ENCODE results near the gene PALM.

DNA sequence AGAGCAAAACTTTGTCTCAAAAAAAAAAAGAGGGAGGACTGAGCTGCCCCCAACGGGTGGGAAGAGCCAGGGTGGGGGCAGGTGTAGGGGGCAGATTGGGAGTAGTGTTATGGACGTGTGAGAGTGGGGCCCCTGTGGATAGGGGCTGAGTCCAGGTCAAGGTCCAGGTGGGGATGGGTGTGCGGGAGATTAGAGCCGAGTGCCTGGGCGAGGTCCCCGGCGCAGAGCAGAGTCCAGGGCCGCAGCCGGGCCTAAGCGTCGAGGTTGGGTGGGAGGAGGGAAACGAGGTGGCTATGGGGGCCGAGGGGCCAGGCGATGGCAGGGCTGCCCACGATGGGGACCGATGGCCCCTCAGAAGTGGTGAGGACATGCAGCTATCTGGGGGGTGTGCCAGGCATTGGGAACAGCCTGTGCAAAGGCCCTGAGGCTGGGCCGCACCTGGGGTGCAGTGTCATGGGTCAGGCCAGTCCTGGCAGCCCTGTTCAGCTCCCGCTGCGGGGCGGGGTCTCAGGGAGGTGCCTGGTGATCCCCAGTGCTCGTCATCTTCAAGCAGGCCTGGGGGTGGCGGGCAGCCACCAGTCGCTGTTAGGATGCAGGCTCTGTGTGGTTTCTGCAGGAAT, 29.9 kb downstream of the PALM start:
- TF ChIP-seq, protein P1, sequence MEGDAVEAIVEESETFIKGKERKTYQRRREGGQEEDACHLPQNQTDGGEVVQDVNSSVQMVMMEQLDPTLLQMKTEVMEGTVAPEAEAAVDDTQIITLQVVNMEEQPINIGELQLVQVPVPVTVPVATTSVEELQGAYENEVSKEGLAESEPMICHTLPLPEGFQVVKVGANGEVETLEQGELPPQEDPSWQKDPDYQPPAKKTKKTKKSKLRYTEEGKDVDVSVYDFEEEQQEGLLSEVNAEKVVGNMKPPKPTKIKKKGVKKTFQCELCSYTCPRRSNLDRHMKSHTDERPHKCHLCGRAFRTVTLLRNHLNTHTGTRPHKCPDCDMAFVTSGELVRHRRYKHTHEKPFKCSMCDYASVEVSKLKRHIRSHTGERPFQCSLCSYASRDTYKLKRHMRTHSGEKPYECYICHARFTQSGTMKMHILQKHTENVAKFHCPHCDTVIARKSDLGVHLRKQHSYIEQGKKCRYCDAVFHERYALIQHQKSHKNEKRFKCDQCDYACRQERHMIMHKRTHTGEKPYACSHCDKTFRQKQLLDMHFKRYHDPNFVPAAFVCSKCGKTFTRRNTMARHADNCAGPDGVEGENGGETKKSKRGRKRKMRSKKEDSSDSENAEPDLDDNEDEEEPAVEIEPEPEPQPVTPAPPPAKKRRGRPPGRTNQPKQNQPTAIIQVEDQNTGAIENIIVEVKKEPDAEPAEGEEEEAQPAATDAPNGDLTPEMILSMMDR (IDR thresholded peaks at IDR 0.05 in 2 of 3, conservative IDR thresholded peaks at IDR 0.05 in 1 of 3; ENCODE audit: control insufficient read depth in 2 of 3, extremely low read depth in 1 of 3, insufficient read depth in 1 of 3, low read depth in 3 of 3, low read length in 3 of 3) = no peak
- TF ChIP-seq EP300 (IDR thresholded peaks at IDR 0.05; ENCODE audit: borderline replicate concordance in 1 of 2, control insufficient read depth in 1 of 2, low read depth in 2 of 2, low read length in 2 of 2) (no peak), EZH2 (IDR thresholded peaks at IDR 0.05; ENCODE audit: borderline replicate concordance, control insufficient read depth, low read depth, low read length) (no peak), CEBPB (IDR thresholded peaks at IDR 0.05; ENCODE audit: borderline replicate concordance in 1 of 2, low read depth in 2 of 2, low read length in 2 of 2) (no peak), SMAD1 (IDR thresholded peaks at IDR 0.05; ENCODE audit: low read depth, partially characterized antibody) (no peak), KAT2A (conservative IDR thresholded peaks at IDR 0.05; ENCODE audit: control insufficient read depth, low read depth, low read length) (no peak), ZNF622 (IDR thresholded peaks at IDR 0.05) (no peak), TCF12 (IDR thresholded peaks at IDR 0.05; ENCODE audit: low read depth, low read length) (no peak), POU2F2 (IDR thresholded peaks at IDR 0.05; ENCODE audit: borderline replicate concordance, low read depth, low read length) (no peak), ZNF24 (IDR thresholded peaks at IDR 0.05) (no peak)
- TF ChIP-seq, protein P2, sequence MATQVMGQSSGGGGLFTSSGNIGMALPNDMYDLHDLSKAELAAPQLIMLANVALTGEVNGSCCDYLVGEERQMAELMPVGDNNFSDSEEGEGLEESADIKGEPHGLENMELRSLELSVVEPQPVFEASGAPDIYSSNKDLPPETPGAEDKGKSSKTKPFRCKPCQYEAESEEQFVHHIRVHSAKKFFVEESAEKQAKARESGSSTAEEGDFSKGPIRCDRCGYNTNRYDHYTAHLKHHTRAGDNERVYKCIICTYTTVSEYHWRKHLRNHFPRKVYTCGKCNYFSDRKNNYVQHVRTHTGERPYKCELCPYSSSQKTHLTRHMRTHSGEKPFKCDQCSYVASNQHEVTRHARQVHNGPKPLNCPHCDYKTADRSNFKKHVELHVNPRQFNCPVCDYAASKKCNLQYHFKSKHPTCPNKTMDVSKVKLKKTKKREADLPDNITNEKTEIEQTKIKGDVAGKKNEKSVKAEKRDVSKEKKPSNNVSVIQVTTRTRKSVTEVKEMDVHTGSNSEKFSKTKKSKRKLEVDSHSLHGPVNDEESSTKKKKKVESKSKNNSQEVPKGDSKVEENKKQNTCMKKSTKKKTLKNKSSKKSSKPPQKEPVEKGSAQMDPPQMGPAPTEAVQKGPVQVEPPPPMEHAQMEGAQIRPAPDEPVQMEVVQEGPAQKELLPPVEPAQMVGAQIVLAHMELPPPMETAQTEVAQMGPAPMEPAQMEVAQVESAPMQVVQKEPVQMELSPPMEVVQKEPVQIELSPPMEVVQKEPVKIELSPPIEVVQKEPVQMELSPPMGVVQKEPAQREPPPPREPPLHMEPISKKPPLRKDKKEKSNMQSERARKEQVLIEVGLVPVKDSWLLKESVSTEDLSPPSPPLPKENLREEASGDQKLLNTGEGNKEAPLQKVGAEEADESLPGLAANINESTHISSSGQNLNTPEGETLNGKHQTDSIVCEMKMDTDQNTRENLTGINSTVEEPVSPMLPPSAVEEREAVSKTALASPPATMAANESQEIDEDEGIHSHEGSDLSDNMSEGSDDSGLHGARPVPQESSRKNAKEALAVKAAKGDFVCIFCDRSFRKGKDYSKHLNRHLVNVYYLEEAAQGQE (IDR thresholded peaks at IDR 0.05; ENCODE audit: low read depth, low read length) = no peak
